NOMO-1 treated with dmso at 0.1 percent for 144 hours (cell line): Measurements from ENCODE around the gene SYCE1L.

Source experiments
- DNase-seq: peaks from one replicate; lab custom pipeline; 2025; ENCODE audit not compliant: unreplicated experiment; lab: John Stamatoyannopoulos, UW

Gene SYCE1L

GRCh38 chr16:77246150-77246549 lies 46.9 kb downstream of the SYCE1L start:
- DNase-seq, result no peak

- no peak for DNase-seq
These were observed 51.2 kb downstream of the SYCE1L start for GRCh38 chr16:77250400-77250799.
